Hepatocyte (in vitro differentiated cells): ENCODE results near the gene ZDHHC21. TPM values are rescaled to one million over a fixed set of nuclear protein-coding genes. Genes with fewer than 3 reads are reported as not detected.
A peak's percentile ranks its signal among the peaks of the same experiment; 100 is the strongest.

ENCODE experiments used
- DNase-seq: peaks from one replicate; pipeline ENCODE4 v3.0.0-alpha.2; 2016; ENCODE audit warnings: low spot score
- H2AFZ ChIP-seq: fragments of 200-600 bp; sonication (generic); 2 replicates; pipeline ENCODE4 v1.6.0; 2016; ENCODE audit warnings: antibody characterized with exemption, mild to moderate bottlenecking
- H3K27ac ChIP-seq: fragments of 200-600 bp; sonication (generic); 2 replicates; pipeline ENCODE4 v1.5.1; 2016; ENCODE audit warnings: mild to moderate bottlenecking
- H3K27me3 ChIP-seq: fragments of 200-600 bp; sonication (generic); 2 replicates; pipeline ENCODE4 v1.6.1; 2016
- H3K36me3 ChIP-seq: fragments of 200-600 bp; sonication (generic); replicated peaks from 2 replicates; pipeline ENCODE4 v1.5.1; 2016; ENCODE audit warnings: low read depth; ENCODE audit not compliant: insufficient read depth
- H3K4me1 ChIP-seq: fragments of 200-600 bp; sonication (generic); 2 replicates; pipeline ENCODE4 v1.5.1; 2016; ENCODE audit warnings: mild to moderate bottlenecking, moderate library complexity; ENCODE audit not compliant: insufficient read depth
- H3K4me2 ChIP-seq: fragments of 200-600 bp; sonication (generic); 2 replicates; pipeline ENCODE4 v1.6.0; 2016
- H3K4me3 ChIP-seq: fragments of 200-600 bp; sonication (generic); 2 replicates; pipeline ENCODE4 v1.5.1; 2016; ENCODE audit warnings: mild to moderate bottlenecking
- H3K79me2 ChIP-seq: fragments of 200-600 bp; sonication (generic); 2 replicates; pipeline ENCODE4 v1.6.0; 2017; ENCODE audit warnings: mild to moderate bottlenecking
- H3K9me2 ChIP-seq: fragments of 200-600 bp; sonication (generic); replicated peaks from 2 replicates; pipeline ENCODE4 v1.6.0; 2017; ENCODE audit warnings: mild to moderate bottlenecking; ENCODE audit not compliant: insufficient read depth
- H3K9me3 ChIP-seq: fragments of 200-600 bp; sonication (generic); 2 replicates; pipeline ENCODE4 v1.5.1; 2016; ENCODE audit warnings: low read depth, mild to moderate bottlenecking
- H4K20me1 ChIP-seq: fragments of 200-600 bp; sonication (generic); 2 replicates; pipeline ENCODE4 v1.6.0; 2016; ENCODE audit warnings: mild to moderate bottlenecking; ENCODE audit not compliant: insufficient read depth, poor library complexity, severe bottlenecking
- CTCF ChIP-seq: fragments of 200-600 bp; sonication (generic); IDR thresholded peaks from 2 replicates; pipeline ENCODE4 v1.5.1; 2016; ENCODE audit warnings: antibody characterized with exemption, mild to moderate bottlenecking; ENCODE audit not compliant: poor library complexity
- EZH2 ChIP-seq: fragments of 200-600 bp; sonication (generic); IDR thresholded peaks from 2 replicates; pipeline ENCODE4 v1.6.1; 2016; ENCODE audit warnings: antibody characterized with exemption, mild to moderate bottlenecking, borderline replicate concordance
- EZH2phosphoT487 ChIP-seq: fragments of 200-600 bp; sonication (generic); IDR thresholded peaks from one replicate; pipeline ENCODE4 v1.6.1; 2018; ENCODE audit warnings: antibody characterized with exemption, mild to moderate bottlenecking, low read depth, moderate library complexity; ENCODE audit not compliant: unreplicated experiment, severe bottlenecking
- WGBS: methylation state at CpG from one replicate; pipeline ENCODE4 v1.1.6; 2016; ENCODE audit warnings: low lambda C conversion rate; ENCODE audit errors: missing lambda C conversion rate; 5-methylcytosine and 5-hydroxymethylcytosine counted together
- polyA plus RNA-seq: library from polyadenylated mRNA; unstranded; fragments of >200 nt; fragmentation: Nextera tagmentation; extraction: Ambion mirVana; gene quantifications from 2 replicates; pipeline ENCODE4 v1.2.1, GENCODE V29; 2016
- total RNA-seq: library from RNA; depleted of rRNA; stranded (reverse); fragments of >200 nt; gene quantifications from 2 replicates; pipeline ENCODE4 v1.2.3, GENCODE V29; 2014

The ZDHHC21 gene
- total and polyA plus RNA-seq, 2 experiments from 2014 or later, result 4.7 to 17.7 TPM

- no peak for TF ChIP-seq EZH2
- TF ChIP-seq EZH2phosphoT487, result no peak
- TF ChIP-seq CTCF, result no peak
- no peak overlapping the region for H2AFZ ChIP-seq
- no peaks in the 10 kb centered on the region for H3K4me1 ChIP-seq
- no peaks in the 10 kb centered on the region for H3K9me2 ChIP-seq
- H3K27me3 ChIP-seq, result no peaks in the 10 kb centered on the region
- no peaks in the 10 kb centered on the region for H3K36me3 ChIP-seq
- no peaks in the 10 kb centered on the region for H3K9me3 ChIP-seq
- H3K4me2 ChIP-seq, result no peak overlapping the region
- no peaks in the 10 kb centered on the region for H4K20me1 ChIP-seq
- H3K27ac ChIP-seq, result no peak overlapping the region
- DNase-seq, result no peak
- no peaks in the 10 kb centered on the region for H3K79me2 ChIP-seq
- H3K4me3 ChIP-seq, result no peak overlapping the region
- WGBS, result 64% methylated on average over 4 of the region's 4 CpGs
Measured at GRCh38 chr9:14702200-14702720, 9.0 kb upstream of the ZDHHC21 start.

DNA sequence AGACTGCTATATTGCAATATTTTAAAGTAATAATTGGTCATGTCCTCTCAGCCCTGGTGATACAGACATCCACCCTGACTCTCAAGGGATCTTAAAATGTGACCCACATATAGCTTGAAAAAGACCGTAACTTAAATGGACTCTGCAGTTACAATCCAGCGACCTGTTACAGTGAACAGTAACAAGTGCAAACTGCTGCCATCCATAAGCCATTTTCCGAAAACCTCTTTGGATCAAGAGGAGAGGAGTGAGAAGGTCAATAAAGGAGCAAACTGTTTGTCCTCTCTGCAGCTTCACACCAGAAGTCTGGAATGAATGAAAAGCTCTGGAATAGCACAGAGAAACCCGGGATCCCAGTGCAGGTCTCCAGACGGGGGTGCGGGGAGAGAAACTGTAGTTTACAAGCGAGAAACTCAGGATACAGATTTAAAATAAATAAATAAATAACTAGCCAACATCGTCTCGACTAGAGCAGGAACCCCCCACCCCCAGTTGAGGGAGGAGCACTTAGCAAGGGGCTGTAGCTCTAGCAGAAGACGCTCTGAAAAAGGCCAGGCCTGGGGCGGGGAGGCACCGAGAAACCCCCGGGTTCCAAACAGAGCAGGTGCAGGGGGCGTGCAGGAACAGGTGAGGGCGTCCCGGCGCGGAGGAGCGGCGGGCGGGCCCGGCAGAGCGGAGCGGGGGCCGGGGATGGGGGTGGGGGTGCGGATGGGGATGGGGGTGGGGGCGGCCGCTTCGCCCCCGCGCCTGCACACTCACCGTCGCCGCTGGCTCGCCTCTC is 572 bp downstream of the ZDHHC21 start:
- peak overlapping the region; percentile 44 for H3K4me3 ChIP-seq
- 7% methylated on average over 16 of the region's 35 CpGs for WGBS
- no peaks in the 10 kb centered on the region for H3K36me3 ChIP-seq
- H3K27ac ChIP-seq, result peak overlapping the region; percentile 77
- no peaks in the 10 kb centered on the region for H3K27me3 ChIP-seq
- no peaks in the 10 kb centered on the region for H3K9me3 ChIP-seq
- no peaks in the 10 kb centered on the region for H3K9me2 ChIP-seq
- H2AFZ ChIP-seq, result peak overlapping the region; percentile 97
- TF ChIP-seq CTCF (no peak), EZH2 (no peak), EZH2phosphoT487 (no peak)
- no peaks in the 10 kb centered on the region for H4K20me1 ChIP-seq
- peak overlapping the region; percentile 96 for H3K4me2 ChIP-seq
- peaks cover 32% of the 10 kb centered on the region for H3K79me2 ChIP-seq
- H3K4me1 ChIP-seq, result no peaks in the 10 kb centered on the region
- DNase-seq, result no peak

DNA sequence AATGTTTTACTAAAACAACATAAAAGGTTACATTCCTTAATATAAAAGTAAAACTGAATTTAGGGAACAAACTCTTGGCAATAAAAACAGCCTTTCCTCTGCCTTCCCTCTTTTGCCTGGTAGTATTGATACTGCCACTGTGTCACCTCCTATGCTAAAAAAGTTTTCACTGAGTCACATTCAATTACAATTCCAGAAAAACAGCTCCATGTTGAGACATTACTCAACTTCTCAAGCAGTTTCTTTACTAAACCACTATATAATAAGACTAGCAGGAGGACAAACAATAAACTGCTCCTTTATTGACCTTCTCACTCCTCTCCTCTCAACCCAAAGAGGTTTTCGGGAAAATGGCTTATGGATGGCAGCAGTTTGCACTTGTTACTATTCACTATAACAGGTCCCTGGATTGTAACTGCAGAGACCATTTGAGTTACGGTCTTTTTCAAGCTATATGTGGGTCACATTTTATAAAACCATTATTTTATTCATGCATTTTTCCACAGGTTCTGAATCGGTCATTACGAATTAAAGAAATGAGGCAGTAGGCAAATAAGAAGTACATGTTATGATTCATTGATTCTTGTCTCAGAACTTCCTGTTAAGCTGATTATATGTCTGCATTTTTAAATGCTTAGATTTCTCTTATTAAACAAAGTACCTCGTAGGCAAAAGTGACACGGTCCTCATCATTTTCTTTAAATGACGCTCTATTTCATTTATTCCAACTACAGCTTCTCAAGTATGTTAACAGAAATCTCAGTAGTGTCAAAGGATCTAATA is 2.1 kb downstream of the ZDHHC21 start:
- H3K9me2 ChIP-seq, result no peaks in the 10 kb centered on the region
- no peak for DNase-seq
- H3K4me2 ChIP-seq, result peak overlapping the region; percentile 96
- H2AFZ ChIP-seq, result no peak overlapping the region
- no peak overlapping the region for H3K4me3 ChIP-seq
- H3K9me3 ChIP-seq, result no peaks in the 10 kb centered on the region
- H4K20me1 ChIP-seq, result no peaks in the 10 kb centered on the region
- H3K4me1 ChIP-seq, result no peaks in the 10 kb centered on the region
- H3K79me2 ChIP-seq, result peaks cover 34% of the 10 kb centered on the region
- H3K36me3 ChIP-seq, result no peaks in the 10 kb centered on the region
- H3K27ac ChIP-seq, result no peak overlapping the region
- WGBS, result 87% methylated on average over 7 of the region's 7 CpGs
- TF ChIP-seq CTCF (no peak), EZH2phosphoT487 (no peak), EZH2 (no peak)
- no peaks in the 10 kb centered on the region for H3K27me3 ChIP-seq
